Measurements from ENCODE around the gene IFI27L1.

DNA sequence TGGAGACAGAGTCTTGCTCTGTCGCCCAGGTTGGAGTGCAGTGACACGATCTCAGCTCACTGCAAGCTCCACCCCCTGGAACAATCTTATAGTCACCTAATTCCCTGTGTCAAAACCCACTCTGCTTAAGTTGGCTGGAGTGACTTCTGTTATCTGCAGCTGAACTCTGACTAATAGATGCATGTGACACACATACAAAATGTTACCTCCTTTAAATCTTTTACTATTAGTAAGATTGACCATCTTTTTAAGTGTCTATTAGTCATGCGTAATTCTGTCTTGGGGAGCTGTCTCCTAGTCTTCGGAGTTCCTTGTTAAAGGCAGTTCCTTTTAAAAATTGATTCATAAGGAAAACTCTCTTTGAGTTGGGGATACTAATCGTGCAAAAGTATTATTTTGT is 7.4 kb downstream of the IFI27L1 start:
- TF ChIP-seq, protein P1, sequence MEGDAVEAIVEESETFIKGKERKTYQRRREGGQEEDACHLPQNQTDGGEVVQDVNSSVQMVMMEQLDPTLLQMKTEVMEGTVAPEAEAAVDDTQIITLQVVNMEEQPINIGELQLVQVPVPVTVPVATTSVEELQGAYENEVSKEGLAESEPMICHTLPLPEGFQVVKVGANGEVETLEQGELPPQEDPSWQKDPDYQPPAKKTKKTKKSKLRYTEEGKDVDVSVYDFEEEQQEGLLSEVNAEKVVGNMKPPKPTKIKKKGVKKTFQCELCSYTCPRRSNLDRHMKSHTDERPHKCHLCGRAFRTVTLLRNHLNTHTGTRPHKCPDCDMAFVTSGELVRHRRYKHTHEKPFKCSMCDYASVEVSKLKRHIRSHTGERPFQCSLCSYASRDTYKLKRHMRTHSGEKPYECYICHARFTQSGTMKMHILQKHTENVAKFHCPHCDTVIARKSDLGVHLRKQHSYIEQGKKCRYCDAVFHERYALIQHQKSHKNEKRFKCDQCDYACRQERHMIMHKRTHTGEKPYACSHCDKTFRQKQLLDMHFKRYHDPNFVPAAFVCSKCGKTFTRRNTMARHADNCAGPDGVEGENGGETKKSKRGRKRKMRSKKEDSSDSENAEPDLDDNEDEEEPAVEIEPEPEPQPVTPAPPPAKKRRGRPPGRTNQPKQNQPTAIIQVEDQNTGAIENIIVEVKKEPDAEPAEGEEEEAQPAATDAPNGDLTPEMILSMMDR (IDR thresholded peaks at IDR 0.05), result no peak
- TF ChIP-seq SIN3A (IDR thresholded peaks at IDR 0.05; ENCODE audit: borderline replicate concordance, insufficient read depth, low read depth, low read length), result no peak
- TF ChIP-seq, protein P2, sequence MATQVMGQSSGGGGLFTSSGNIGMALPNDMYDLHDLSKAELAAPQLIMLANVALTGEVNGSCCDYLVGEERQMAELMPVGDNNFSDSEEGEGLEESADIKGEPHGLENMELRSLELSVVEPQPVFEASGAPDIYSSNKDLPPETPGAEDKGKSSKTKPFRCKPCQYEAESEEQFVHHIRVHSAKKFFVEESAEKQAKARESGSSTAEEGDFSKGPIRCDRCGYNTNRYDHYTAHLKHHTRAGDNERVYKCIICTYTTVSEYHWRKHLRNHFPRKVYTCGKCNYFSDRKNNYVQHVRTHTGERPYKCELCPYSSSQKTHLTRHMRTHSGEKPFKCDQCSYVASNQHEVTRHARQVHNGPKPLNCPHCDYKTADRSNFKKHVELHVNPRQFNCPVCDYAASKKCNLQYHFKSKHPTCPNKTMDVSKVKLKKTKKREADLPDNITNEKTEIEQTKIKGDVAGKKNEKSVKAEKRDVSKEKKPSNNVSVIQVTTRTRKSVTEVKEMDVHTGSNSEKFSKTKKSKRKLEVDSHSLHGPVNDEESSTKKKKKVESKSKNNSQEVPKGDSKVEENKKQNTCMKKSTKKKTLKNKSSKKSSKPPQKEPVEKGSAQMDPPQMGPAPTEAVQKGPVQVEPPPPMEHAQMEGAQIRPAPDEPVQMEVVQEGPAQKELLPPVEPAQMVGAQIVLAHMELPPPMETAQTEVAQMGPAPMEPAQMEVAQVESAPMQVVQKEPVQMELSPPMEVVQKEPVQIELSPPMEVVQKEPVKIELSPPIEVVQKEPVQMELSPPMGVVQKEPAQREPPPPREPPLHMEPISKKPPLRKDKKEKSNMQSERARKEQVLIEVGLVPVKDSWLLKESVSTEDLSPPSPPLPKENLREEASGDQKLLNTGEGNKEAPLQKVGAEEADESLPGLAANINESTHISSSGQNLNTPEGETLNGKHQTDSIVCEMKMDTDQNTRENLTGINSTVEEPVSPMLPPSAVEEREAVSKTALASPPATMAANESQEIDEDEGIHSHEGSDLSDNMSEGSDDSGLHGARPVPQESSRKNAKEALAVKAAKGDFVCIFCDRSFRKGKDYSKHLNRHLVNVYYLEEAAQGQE (IDR thresholded peaks at IDR 0.05; ENCODE audit: insufficient read depth in 1 of 2, low read depth in 2 of 2, low read length in 1 of 2), result no peak
- TF ChIP-seq POLR2AphosphoS5 (IDR thresholded peaks at IDR 0.05; ENCODE audit: low read depth, low read length), result no peak
- TF ChIP-seq TCF7L2 (IDR thresholded peaks at IDR 0.05; ENCODE audit: low read depth, low read length), result no peak

Data from Panc1 (cell line).